ENCODE measurements around the gene RER1.

RER1 gene, protein sequence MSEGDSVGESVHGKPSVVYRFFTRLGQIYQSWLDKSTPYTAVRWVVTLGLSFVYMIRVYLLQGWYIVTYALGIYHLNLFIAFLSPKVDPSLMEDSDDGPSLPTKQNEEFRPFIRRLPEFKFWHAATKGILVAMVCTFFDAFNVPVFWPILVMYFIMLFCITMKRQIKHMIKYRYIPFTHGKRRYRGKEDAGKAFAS

DNA sequence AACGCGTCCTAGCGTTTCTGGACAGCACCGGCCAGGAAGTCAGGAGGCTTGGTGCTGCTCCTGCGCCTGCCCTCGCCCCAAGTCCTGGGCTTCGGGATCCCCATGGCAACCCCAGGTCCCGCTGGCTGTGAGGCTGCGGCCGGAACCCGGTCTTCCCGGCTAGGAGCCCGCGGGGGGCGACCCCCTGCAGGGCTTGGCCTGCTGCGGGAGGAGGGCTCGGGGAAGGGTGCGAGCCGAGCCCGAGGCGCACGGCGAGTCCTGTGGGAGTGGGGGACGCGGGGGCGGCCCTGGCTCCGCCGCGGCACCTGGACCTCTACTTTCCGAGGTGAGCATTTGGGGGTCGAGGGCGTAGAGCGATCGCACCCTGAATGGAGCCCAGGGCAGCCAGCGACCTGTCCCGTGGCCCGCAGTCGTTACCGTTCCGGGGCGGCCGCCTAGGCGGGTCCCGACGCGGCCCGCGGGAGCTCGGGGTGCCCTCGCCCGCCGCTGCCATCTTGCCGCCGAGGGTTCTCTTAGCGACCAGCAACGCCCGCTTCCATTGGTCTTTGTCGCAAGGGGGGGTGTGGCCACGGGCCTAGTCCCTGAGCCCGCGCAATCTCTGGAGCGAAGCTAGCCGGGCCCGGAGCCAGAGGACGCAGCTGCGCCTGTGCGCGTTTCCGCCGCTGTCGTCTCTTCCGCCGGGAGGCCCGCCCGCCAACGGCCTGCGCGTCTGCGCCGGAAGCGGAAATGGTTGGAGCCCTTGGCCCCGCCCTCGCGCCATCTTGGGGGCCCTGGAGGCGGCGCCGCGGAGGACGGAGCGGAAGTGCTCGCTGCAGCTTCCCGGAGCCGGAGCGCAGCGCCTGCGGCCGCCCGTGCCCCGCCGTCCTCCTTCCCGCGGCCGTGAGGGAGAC lies at the start of gene RER1, which contains the start of gene MORN1:
Gene RER1, plus strand, starts transcription at position 801 of the 890 bp plus-strand sequence. CDS start 3,950 bp downstream, outside the sequence.
Gene MORN1, minus strand, starts transcription at position 514 of the 890 bp plus-strand sequence. Its CDS starts 21 bp downstream, at position 493.
- peak; percentile 97 for DNase-seq (ENCODE audit: low read depth, low spot score)

DNA sequence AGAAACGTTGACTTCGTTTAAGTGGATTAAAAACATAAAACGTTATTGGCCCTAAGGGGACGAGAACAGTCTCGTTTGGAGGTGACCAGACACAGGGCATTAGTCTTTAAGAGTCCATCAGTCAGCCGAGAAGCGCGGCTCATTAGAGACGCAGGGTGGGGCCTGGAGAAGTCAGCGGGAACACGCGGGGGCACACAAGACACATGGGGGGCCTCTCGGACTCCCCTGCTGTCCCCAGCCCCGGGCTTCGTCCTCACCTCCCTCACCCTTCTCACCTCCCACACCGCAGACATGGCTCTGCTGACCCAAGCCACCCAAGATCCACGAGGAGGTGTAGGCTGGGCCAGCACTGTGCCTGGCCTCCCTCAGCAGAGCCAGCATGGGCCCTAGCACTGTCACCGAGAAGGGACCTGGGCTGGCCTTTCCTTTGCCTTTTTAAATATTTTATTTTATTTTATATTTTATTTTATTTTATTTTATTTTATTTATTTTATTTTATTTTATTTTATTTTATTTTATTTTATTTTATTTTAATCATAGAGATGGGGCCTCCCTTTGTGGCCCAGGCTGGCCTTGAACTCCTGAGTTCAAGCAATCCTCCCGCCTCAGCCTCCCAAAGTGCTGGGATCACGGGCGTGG lies 49.1 kb upstream of the RER1 start:
- no peak for DNase-seq (ENCODE audit: low read depth, low spot score)

DNA sequence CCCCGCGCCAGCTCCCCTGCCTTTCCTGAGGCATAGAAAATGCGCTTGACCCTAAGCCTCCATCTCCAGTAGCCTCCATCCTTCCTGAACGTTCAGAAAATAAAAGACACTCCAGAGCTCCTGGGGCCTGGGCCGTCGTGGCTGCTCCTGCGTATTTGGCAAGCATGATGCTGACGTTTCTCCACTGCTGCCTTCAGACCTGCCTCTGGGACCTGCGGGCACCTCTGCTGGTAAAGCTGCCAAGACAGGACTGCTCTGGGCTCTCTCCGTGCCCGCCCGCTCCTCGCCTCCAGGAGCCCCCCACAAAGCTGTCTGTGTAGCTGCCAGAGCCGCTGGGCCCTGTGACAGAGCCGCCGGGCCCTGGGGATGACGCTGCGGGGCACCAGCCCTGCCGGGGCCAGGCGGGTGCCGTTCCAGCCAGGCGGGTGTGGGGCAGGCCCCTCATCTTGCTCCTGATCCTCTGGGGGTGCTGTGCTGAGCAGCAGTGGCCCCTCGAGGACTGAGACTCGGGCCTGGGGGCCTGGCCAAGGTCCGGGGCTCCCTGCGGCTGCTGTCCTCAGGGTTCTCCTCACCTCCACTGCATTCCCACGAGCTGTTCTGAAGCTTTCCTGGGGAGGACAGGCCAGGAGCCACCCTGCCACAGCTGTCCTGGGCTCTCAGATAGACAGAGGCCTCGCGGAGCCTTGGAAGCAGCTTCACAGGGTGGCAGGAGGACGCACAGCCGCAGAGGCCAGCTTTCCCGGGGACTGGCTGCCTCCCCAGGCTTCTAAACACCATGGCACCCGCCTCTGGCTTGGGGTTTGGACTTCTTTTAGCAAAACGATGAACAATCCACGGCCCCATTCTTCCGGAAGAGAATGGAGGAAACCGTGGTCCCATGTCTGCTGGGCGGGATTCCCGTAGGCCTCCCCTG lies 48.4 kb upstream of the RER1 start:
- no peak for DNase-seq (ENCODE audit: low read depth, low spot score)

DNA sequence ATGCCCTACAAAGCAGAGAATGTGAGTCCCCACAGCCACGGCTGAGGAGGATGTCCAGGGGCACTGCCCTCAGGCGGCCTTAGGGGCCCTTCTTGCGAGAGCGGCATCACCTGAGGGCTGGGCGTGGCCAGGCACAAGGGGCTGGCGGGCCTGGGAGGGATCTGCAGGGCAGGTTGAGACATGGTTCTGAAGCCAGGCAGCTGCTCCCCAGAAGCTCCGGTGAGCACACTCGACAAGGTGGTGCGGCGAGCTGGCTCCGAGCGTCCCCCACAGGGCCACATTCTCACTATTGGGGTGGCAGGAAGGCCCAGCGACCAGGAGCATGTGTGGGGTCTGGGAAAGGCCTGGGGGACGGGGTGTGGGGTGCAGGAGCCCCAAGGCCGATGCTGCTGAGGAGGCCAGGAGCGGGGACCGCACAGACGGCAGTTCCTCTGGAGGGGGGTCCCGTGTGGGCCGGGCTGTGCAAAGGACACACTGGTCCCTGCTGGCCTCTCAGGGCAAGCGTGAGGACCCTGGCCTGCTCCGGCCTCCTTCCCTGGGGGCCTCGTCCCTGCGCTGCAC lies 47.4 kb upstream of the RER1 start:
- DNase-seq (ENCODE audit: low read depth, low spot score): no peak

DNA sequence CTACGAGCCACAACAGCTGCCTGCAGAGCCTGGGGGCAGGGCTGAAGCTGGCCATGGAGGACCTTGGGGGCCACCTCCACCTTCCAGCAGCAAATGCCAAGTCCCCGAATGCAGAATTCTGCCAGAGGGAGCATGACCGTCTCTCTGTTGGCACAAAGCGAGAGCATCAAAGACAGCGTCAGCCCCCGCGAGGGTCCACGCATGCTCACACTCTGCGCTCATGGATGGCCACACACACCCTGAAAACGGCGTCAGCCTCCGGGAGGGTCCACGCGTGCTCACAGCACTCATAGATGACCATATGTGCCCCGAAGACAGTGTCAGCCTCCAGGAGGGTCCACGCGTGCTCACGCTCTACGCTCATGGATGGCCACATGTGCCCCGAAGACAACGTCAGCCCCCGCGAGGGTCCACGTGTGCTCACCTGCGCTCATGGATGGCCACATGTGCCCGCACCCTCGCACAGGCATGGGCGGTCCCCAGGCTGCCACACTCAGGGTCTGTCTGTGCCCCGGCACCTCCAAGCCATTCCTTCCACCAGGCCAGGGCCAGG lies 46.8 kb upstream of the RER1 start:
- DNase-seq (ENCODE audit: low read depth, low spot score): no peak

DNA sequence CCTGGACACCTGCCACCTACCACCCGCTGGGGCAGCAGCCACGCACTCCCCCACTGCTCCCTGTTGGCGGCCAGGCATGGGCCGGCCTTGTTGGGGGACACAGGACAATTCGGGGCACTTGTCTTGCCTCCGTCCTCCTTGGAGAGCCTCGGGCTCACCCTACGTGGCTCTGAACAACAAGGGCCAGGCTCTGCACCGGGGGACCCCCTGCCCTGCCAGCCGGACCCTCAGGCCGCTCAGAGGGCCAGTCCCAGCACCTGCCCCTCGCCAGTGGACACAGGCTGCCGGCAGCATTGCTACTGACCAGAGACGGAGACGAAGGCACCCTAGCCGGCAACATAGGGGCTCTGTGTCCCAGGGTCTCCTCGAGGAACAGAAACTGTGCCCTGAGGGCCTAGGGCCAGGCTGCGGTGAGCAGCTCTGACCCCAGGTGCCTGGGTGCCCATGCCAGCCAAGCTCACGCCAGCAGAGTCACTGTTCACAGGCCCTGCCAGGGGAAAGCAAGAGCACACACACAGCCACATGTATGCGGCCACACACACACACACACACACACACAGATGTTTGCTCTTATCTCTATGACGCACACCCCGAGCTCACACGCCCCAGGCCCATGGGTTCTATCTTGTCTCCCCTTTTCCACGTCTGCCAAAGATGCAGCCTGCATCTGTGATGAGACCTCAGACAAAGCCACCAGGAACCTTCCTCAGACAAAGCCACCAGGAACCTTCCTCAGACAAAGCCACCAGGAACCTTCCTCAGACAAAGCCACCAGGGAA lies 46.2 kb upstream of the RER1 start:
- DNase-seq (ENCODE audit: low read depth, low spot score): no peak

DNA sequence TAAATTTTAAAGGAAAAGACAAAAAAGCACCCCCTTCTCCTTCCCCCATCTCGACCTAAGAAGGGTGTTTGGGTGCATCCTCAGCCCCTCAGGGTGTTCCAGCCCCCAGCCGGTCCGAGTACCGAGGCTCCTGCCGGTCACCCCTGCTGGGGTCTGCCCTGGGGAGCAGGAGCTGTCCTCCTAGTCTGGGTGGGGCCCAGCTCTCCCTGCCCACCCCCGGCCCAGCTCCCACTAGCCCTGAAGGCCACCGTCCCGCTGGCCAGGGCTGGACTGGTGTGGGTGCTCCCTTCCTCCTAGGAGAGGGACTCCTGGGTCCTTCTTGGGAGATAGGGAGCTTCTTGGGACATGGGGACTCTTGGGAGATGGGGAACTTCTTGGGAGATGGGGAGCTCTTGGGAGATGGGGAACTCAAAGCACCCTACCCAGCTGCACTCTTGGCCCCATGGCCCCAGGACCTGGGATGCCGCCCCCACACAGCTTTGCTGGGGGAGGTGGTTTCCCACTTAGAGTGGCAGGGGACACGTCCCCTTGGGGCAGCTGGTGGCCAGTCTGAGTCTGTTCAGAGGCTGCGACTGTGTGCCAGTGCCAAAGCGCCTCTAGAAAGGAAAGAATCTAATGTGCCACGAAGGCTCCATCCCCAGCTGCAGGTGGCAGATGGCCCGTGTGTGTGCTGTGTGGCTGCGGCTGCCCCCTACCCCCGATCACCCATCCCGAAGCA lies 44.8 kb upstream of the RER1 start:
- no peak for DNase-seq (ENCODE audit: low read depth, low spot score)

DNA sequence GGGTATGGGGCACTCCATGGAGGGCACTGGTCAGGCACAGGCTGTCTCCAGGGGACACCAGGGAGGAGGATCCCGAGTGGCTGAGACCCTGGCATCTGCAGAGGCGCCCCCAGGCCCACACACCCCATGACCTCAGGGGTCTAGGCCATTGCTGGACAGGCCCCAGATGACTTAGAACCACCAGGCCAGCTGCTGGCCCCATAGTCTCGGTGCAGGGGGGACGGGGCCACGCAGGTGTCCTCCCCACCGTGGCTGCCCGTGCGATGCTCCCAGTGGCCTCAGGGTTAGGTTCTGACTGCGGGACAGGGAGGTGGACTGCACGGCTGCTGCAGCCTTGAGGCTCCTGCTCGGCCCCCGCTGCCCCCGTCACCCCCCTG lies 44.2 kb upstream of the RER1 start:
- DNase-seq (ENCODE audit: low read depth, low spot score): no peak

DNA sequence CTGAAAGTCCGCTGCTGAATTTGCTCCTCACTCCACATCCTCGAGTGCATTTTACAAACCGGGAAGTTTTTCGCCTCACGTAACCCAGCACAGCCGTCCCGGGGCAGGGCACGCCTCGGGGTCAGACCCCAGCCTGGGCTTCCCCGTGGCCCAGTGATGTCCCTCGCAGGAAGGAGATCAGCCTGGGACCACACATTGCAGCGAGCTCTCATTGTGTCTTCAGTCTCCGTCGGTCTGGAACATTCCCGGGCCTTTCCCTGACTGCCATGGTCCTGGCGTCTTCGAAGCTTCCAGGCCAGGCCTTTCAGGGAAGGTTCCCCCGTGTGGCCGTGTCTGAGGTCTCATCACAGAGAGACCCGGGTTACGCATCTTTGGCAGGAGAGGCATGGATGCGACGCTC lies 43.7 kb upstream of the RER1 start:
- no peak for DNase-seq (ENCODE audit: low read depth, low spot score)

DNA sequence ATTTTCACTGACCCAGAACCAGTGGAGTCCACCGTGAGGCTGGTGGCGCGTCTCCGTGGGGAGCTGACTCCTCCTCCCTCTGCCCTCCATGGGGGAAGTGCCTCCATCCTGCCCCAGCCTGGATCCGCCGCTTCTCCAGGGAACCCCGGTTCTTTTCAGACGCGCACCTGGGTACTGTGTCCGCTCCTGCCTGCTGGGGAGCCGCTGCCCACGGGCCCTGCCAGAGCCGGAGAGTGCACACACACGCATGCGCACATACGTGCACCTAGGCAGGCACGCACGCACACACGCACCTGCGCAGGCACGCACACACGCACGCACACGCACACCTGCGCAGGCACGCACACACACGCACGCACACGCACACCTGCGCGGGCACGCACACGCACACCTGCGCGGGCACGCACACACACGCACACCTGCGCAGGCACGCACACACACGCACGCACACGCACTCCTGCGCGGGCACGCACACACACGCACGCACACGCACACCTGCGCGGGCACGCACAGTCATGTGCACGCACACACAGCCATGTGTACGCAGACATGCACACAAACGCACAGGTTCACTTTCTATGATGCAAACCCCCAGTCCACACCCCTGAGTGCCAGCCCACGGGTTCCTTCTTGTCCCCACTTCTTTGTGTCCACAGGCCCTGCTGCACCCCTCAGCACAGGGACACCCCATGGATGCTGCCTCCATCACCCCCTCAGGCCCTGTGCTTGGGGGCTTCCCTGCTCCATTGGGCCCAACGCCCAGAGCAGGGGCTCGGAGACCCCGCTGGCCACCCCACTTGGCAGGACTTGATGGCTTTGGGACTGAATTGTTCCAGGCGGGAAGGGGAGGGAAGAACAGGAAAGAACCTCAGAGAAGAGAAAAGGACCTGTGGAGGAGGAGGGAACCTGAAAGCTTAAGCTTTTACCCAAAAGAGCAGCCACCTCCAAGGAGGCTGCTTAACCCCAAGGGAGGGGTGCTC lies 43.0 kb upstream of the RER1 start:
- no peak for DNase-seq (ENCODE audit: low read depth, low spot score)

DNA sequence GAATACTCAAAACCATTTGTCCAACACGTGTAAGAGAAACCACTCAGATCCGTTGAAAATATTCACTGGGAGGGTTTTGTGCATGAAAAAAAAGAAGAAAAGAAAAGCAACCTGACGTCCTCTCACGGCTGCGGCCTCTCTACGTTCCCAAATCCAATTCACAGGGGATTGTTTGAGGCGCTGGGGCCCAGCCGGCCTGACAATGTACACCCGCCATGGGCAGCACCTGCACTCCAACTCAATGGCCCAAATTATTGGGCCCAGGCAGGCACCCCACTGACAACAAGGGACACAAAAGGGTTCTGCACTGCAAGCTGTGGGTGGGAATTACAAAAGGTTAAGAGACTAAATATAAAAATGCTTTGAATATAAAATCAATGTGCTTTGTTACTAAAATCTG lies 41.8 kb upstream of the RER1 start:
- no peak for DNase-seq (ENCODE audit: low read depth, low spot score)

DNA sequence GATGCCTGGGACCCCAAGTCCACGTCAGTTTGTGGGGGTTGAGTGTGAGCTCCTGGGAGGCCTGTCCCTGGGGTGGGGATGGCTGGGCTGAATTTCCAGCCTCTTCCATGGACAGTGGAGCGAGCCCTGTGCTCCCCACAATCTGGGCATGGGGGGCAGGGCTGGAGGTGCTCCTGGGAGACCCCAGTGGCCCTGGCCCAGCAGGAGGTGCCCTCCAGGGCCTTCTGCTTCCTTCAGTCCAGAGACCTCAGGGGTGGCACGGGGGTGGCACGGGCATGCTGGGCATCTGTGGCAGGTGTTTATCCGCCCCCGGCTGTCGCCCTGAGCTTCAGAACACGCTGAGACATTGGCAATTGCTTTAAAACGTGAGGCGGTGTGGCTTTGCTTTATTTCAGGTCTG lies 41.1 kb upstream of the RER1 start:
- DNase-seq (ENCODE audit: low read depth, low spot score): no peak

DNA sequence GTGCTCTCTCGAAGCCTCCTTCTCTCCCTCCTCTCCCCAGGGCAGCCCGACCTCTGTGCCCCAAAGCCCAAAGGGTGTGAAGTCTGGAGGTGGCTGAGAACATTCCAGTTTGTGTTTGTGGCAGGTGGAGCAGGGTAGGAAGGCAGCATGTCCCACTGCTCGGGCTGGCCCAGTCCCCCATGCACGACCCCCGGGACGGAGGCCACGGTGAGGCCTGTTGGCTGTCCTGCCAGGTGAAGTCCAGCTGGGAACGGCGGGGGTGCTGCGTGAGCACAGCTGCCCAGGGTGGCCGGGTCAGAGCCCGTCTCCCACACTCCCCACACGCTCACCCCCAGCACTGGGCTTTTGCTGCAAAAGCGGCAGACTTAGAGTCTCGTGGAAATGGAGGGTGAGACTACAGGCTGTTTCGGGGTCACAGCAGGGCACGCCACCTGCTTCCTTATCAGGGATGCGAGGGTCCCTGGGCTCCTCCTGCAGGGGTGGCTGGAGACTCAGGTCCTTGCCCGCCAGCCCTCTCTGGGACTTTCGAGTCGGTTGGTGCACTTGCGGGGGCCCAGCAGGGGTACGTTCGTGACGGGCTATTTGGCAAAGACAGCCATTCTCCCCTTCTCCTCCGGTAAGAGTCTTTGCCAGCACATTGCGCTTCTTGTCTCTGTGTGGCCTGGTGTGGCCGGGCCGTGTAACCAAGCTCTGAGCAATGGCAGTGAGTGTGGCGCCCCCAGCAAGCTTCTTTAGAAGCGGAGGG lies 40.6 kb upstream of the RER1 start:
- DNase-seq (ENCODE audit: low read depth, low spot score): no peak

DNA sequence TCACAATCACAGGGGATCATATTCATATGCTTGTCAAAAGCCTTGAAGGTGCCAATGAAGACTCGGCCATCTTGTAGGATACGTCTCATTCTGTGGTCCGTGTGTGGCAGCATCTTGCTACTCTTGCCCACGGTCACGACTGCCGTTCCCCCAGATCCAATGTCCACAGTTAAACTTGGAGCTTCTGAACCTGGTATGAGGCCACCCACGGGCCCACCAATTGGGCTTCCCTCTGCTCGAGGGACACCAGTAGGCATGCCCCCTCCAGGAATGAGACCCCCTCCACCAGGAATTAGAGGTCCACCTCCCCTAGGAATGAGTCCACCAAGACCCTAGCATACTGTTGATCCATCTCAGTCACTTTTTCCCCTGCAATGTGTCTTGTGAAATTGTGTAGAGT lies 39.9 kb upstream of the RER1 start:
- no peak for DNase-seq (ENCODE audit: low read depth, low spot score)

DNA sequence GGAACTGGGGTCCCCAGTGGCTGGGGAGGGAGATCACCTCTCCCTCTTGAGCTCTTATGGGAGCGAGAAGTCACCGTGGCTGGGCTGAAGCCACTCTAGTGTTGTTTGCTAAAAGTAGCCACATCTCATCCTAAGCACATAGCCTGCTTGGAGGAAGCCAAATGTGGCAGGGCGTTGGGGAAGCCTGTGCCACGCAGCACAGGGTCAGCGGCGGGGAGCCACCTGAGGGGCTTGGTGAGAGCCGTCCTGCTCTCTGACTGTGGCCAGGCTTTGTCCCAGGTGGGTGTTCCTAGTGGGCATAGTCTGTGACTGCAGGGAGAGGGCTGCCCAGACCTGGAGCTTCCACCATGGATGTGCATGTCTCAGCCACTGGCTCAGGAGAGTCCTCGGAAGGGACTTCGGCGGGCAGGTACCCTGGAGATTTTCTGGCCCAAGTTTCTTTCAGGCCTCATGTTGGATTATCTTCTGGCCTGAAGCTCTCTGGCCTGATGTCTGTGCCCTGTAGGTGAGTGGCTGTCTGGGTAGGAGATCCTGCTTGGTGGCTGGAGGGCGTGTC lies 39.2 kb upstream of the RER1 start:
- no peak for DNase-seq (ENCODE audit: low read depth, low spot score)

DNA sequence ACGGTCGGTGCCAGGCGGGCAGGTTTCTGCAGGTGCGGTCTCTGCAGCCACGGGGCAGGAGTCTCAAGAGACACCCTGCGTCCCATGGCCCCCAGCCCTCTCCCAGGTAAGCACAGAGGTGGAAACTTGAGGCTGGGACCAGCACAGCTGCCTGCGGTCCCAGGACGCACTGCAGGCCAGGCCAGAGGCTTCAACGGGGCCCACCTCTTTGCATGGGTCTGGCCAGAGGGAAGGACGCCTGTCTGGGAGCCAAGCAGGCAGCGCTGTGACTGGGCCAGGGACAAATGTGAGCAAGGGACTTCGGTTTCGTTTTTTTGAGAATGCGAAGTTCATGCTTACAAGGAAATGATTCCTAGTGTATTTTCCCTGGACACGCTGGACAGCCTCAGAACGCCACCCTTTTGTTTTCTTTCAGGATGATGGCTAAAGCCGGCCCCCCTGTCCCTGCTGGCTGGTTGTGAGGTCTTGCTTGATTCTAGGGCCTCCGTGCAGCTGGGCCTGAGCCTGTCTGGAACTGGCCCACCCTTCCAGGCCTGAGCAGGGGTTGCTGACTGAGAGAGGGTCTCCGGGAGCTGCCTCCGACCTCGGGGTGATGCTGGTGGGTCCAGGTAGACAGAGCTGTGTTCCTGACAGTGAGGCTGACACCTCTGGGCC lies 38.6 kb upstream of the RER1 start:
- no peak for DNase-seq (ENCODE audit: low read depth, low spot score)

All from smooth muscle cell of the brain vasculature (primary cell).